ENCODE data around the gene JARID2. TPM values are rescaled to one million over a fixed set of nuclear protein-coding genes. Genes with fewer than 3 reads are reported as not detected.

JARID2 gene
- polyA plus RNA-seq (2013, experiment 1 of 2): 88.4 TPM
- polyA plus RNA-seq (2013, experiment 2 of 2): 87.6 TPM

DNA sequence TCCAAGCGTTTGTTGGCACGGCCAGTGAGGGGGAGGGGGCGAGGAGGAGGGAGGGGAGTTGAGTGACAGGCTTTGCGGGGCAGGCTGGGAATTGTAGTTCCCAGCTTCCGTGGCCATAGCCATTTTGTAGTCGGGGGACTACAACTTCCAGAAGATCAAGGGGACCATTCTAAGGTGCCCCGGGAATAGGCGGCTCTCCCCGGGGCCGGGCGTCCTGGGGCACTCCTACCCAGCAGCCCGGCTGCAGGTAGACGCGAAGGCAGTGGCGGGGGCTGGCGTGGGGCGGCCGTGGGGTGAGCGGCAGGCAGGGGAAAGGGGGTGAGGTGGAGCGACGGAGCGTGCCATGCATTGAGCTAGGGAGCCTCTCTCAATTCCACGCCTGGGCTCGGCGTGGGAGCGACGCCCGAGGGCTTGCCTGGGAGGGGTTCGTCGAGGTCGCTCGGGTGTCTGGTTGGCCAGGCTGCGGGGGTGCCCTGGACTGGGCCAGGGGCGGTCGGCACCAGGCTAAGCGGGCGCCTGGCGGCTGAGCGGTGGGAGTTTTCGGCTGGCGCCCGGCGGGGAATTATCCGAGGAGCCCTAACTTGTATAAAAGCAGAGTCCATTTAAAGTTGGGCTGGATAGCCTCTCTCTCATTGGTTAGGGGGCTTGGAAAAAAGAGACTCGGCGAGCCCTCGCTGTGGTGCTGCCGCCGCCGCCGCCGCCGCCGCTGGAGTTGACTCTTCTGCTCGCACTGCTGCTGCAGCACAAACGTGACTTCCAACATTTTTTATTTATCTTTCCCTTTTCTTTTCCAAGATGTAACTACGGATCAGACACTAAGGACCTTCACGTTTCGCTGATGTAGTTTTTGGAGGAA lies at the start of gene JARID2:
Gene JARID2, plus strand, starts transcription at position 709 of the 856 bp plus-strand sequence. CDS start 471 bp downstream, outside the sequence.
- Histone ChIP-seq H3K4me1 (ENCODE audit: insufficient read depth, low read length) (peaks cover 42% of the 10 kb centered on the region), H3K9me3 (ENCODE audit: insufficient read depth, low read depth, low read length) (no peaks in the 10 kb centered on the region), H3K9ac (ENCODE audit: low read depth, low read length) (peak within 1 kb of the TSS; percentile 90), H3K36me3 (ENCODE audit: insufficient read depth, low read length) (no peaks in the 10 kb centered on the region; the same call in 1 of the 2 replicates), H3K27ac (ENCODE audit: low read depth, low read length) (peak within 1 kb of the TSS; percentile 94), H3K4me3 (ENCODE audit: low read length) (peak within 1 kb of the TSS; percentile 81), H3K27me3 (ENCODE audit: insufficient read depth, low read length) (no peaks in the 10 kb centered on the region)
- under 1% methylated on average over 59 of the region's 59 CpGs for WGBS

GRCh38 chr6:15200087-15200486 lies 45.8 kb upstream of the JARID2 start:
- 78% methylated on average over 4 of the region's 5 CpGs for WGBS

DNA sequence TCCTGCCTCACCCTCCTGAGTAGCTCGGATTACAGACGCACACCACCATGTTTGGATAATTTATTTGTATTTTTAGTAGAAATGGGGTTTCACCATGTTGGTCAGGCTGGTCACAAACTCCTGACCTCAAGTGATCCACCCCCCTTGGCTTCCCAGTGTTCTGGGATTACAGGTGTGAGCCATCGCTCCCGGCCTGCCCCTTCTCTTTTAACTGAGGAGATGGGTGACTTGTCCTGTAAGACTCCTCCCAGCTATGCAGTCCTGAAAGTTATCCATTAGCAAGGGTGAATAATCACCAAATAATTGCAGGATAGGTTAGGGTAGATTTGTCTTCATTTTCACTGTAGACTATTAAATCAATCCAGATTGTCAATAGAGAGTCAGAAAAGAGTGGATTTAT lies 40.5 kb upstream of the JARID2 start:
- no peaks in the 10 kb centered on the region for H3K27me3 ChIP-seq (ENCODE audit: insufficient read depth, low read length)
- H3K4me1 ChIP-seq (ENCODE audit: insufficient read depth, low read length): peaks cover 24% of the 10 kb centered on the region
- H3K36me3 ChIP-seq (ENCODE audit: insufficient read depth, low read length): no peaks in the 10 kb centered on the region
- no peak overlapping the region for H3K4me3 ChIP-seq (ENCODE audit: low read length)
- 87% methylated on average over 4 of the region's 4 CpGs for WGBS
- H3K9ac ChIP-seq (ENCODE audit: low read depth, low read length): no peak overlapping the region
- no peak overlapping the region for H3K27ac ChIP-seq (ENCODE audit: low read depth, low read length)
- no peaks in the 10 kb centered on the region for H3K9me3 ChIP-seq (ENCODE audit: insufficient read depth, low read depth, low read length)

More at GRCh38 chr6:15200087-15200486, 45.8 kb upstream of the JARID2 start:
- Histone ChIP-seq H3K36me3 (ENCODE audit: insufficient read depth, low read length) (no peaks in the 10 kb centered on the region), H3K27ac (ENCODE audit: low read depth, low read length) (no peak overlapping the region), H3K4me1 (ENCODE audit: insufficient read depth, low read length) (no peaks in the 10 kb centered on the region), H3K4me3 (ENCODE audit: low read length) (no peak overlapping the region), H3K9me3 (ENCODE audit: insufficient read depth, low read depth, low read length) (no peaks in the 10 kb centered on the region), H3K27me3 (ENCODE audit: insufficient read depth, low read length) (no peaks in the 10 kb centered on the region), H3K9ac (ENCODE audit: low read depth, low read length) (no peak overlapping the region)

GRCh38 chr6:15206887-15207286 lies 39.0 kb upstream of the JARID2 start:
- 100% methylated on average over 1 of the region's 2 CpGs for WGBS
- H3K27ac ChIP-seq (ENCODE audit: low read depth, low read length): peak overlapping the region; percentile 94; the same call in 1 of the 2 replicates

DNA sequence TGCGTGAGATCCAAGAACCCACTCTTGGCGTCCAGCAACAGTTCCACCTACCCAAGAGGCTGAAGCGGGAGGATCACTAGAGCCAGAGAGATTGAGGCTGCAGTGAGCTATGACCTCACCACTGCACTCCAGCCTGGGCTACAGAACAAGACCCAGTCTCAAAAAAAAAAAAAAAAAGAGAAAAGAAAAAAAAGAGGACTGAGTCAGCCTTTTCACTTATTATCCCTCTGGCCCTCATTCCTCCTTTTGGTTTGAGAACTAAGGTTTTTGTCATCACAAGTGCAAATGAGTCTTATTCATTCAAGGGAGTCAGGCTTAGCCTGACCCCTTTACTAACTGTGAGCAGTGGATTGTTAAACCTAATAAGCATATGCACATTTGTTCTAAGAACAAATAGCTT lies 37.9 kb upstream of the JARID2 start:
- Histone ChIP-seq H3K27ac (ENCODE audit: low read depth, low read length) (peak overlapping the region; percentile 94), H3K4me1 (ENCODE audit: insufficient read depth, low read length) (peaks cover 24% of the 10 kb centered on the region), H3K27me3 (ENCODE audit: insufficient read depth, low read length) (no peaks in the 10 kb centered on the region), H3K9me3 (ENCODE audit: insufficient read depth, low read depth, low read length) (no peaks in the 10 kb centered on the region), H3K9ac (ENCODE audit: low read depth, low read length) (peak overlapping the region; percentile 9), H3K36me3 (ENCODE audit: insufficient read depth, low read length) (no peaks in the 10 kb centered on the region), H3K4me3 (ENCODE audit: low read length) (no peak overlapping the region)
- 2% methylated on average over 3 of the region's 3 CpGs for WGBS

More at GRCh38 chr6:15206887-15207286, 39.0 kb upstream of the JARID2 start:
- Histone ChIP-seq H3K27me3 (ENCODE audit: insufficient read depth, low read length) (no peaks in the 10 kb centered on the region), H3K9ac (ENCODE audit: low read depth, low read length) (no peak overlapping the region), H3K36me3 (ENCODE audit: insufficient read depth, low read length) (no peaks in the 10 kb centered on the region), H3K9me3 (ENCODE audit: insufficient read depth, low read depth, low read length) (no peaks in the 10 kb centered on the region), H3K4me1 (ENCODE audit: insufficient read depth, low read length) (peaks cover 24% of the 10 kb centered on the region), H3K4me3 (ENCODE audit: low read length) (no peak overlapping the region)

DNA sequence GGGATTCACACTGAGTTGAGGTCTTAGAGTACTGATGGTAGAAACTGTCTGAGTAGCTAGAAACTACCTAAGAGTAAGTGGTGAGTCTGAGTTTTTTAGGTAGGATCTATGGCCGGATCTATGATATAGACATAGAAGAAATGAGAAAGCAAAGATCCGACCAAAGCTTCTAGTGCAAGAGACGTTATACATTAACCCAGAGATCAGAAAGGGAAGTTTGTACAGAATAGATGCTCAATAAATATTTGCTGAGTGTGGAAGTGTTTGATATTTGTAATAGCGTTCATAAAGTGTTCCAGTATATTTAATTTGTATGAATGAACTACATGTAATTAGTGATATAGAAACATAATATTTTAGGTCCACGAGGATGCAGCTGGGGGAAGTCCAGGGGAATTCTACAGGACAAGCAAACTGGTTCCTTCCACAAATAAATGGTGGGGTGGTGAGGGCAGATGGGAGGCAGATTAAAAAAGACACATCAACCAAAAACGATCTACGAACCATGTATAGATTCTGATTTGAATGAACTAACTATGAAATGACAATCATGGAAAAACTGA lies 31.9 kb upstream of the JARID2 start:
- Histone ChIP-seq H3K27me3 (ENCODE audit: insufficient read depth, low read length) (no peaks in the 10 kb centered on the region), H3K36me3 (ENCODE audit: insufficient read depth, low read length) (no peaks in the 10 kb centered on the region), H3K9me3 (ENCODE audit: insufficient read depth, low read depth, low read length) (no peaks in the 10 kb centered on the region), H3K27ac (ENCODE audit: low read depth, low read length) (no peak overlapping the region), H3K4me3 (ENCODE audit: low read length) (no peak overlapping the region), H3K9ac (ENCODE audit: low read depth, low read length) (no peak overlapping the region), H3K4me1 (ENCODE audit: insufficient read depth, low read length) (peaks cover 11% of the 10 kb centered on the region)
- 94% methylated on average over 7 of the region's 7 CpGs for WGBS

GRCh38 chr6:15218401-15218800 lies 27.5 kb upstream of the JARID2 start:
- no peak overlapping the region for H3K27ac ChIP-seq (ENCODE audit: low read depth, low read length)
- H3K9ac ChIP-seq (ENCODE audit: low read depth, low read length): no peak overlapping the region
- no peaks in the 10 kb centered on the region for H3K27me3 ChIP-seq (ENCODE audit: insufficient read depth, low read length)
- H3K9me3 ChIP-seq (ENCODE audit: insufficient read depth, low read depth, low read length): no peaks in the 10 kb centered on the region
- H3K4me3 ChIP-seq (ENCODE audit: low read length): no peak overlapping the region
- 90% methylated on average over 18 of the region's 18 CpGs for WGBS
- no peaks in the 10 kb centered on the region for H3K36me3 ChIP-seq (ENCODE audit: insufficient read depth, low read length)
- no peaks in the 10 kb centered on the region; the same call in 1 of the 2 replicates for H3K4me1 ChIP-seq (ENCODE audit: insufficient read depth, low read length)

DNA sequence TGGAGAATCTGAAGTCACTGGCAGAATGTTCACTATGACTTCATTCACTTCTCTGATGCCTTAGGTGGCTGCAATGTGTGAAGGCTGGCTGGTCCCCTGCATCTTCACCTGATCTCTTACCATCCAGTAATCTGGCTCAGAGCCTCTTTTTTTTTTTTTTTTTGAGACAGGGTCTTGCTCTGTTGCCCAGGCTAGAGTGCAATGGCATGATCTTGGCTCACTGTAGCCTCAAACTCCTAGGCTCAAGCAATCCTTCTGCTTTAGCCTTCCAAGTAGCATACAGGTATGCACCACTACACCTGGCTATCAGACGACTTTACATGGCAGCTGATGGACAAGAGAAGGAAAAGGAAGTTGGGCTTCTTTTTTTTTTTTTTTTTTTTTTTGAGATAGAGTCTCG lies 25.8 kb upstream of the JARID2 start:
- peaks cover 6% of the 10 kb centered on the region; the same call in 1 of the 2 replicates for H3K4me1 ChIP-seq (ENCODE audit: insufficient read depth, low read length)
- H3K27ac ChIP-seq (ENCODE audit: low read depth, low read length): no peak overlapping the region
- no peaks in the 10 kb centered on the region for H3K36me3 ChIP-seq (ENCODE audit: insufficient read depth, low read length)
- no peaks in the 10 kb centered on the region for H3K27me3 ChIP-seq (ENCODE audit: insufficient read depth, low read length)
- H3K4me3 ChIP-seq (ENCODE audit: low read length): no peak overlapping the region
- no peak overlapping the region for H3K9ac ChIP-seq (ENCODE audit: low read depth, low read length)
- H3K9me3 ChIP-seq (ENCODE audit: insufficient read depth, low read depth, low read length): no peaks in the 10 kb centered on the region
- WGBS: 100% methylated on average over 1 of the region's 2 CpGs

GRCh38 chr6:15227827-15228318 lies 18.0 kb upstream of the JARID2 start:
- Histone ChIP-seq H3K4me1 (ENCODE audit: insufficient read depth, low read length) (peaks cover 16% of the 10 kb centered on the region; the same call in 1 of the 2 replicates), H3K4me3 (ENCODE audit: low read length) (no peak overlapping the region), H3K27me3 (ENCODE audit: insufficient read depth, low read length) (no peaks in the 10 kb centered on the region), H3K9ac (ENCODE audit: low read depth, low read length) (no peak overlapping the region; the same call in 1 of the 2 replicates), H3K36me3 (ENCODE audit: insufficient read depth, low read length) (no peaks in the 10 kb centered on the region), H3K9me3 (ENCODE audit: insufficient read depth, low read depth, low read length) (no peaks in the 10 kb centered on the region), H3K27ac (ENCODE audit: low read depth, low read length) (peak overlapping the region; percentile 51; the same call in 1 of the 2 replicates)
- WGBS: 81% methylated on average over 7 of the region's 7 CpGs

DNA sequence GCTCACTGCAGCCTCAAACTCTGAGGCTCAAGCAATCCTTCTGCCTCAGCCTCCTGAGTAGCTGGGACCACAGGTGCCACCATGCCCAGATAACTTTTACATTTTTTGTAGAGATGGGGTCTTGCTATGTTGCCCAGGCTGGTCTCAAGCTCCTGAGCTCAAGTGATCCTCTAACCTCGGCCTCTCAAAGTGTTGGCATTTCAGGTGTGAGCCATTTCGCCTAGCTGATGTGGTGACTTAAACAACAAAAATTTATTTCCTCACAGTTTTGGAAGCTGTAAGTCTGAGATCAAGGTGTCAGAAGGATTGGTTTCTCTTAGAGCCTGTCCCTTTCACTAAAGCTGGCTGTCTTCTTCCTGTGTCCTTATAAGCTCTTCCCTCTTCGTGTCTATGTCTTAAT lies 15.0 kb upstream of the JARID2 start:
- Histone ChIP-seq H3K36me3 (ENCODE audit: insufficient read depth, low read length) (no peaks in the 10 kb centered on the region), H3K9me3 (ENCODE audit: insufficient read depth, low read depth, low read length) (no peaks in the 10 kb centered on the region), H3K9ac (ENCODE audit: low read depth, low read length) (no peak overlapping the region), H3K27ac (ENCODE audit: low read depth, low read length) (no peak overlapping the region), H3K4me3 (ENCODE audit: low read length) (no peak overlapping the region), H3K4me1 (ENCODE audit: insufficient read depth, low read length) (peaks cover 10% of the 10 kb centered on the region; the same call in 1 of the 2 replicates), H3K27me3 (ENCODE audit: insufficient read depth, low read length) (no peaks in the 10 kb centered on the region)
- WGBS: 89% methylated on average over 3 of the region's 3 CpGs

Measured in HUES64 (cell line).